Mucosa of stomach (tissue), 1 donor: Measurements from ENCODE around the gene ATF6B.

ENCODE experiments used
- H3K27me3 ChIP-seq: one replicate; pipeline ENCODE4 v1.7.0; 2013; ENCODE audit warnings: mild to moderate bottlenecking, low read length; ENCODE audit not compliant: control insufficient read depth, insufficient read depth
- H3K36me3 ChIP-seq: one replicate; pipeline ENCODE4 v1.7.0; 2013; ENCODE audit warnings: low read length; ENCODE audit not compliant: control insufficient read depth, insufficient read depth
- H3K4me1 ChIP-seq: one replicate; pipeline ENCODE4 v1.7.0; 2013; ENCODE audit warnings: mild to moderate bottlenecking, low read length; ENCODE audit not compliant: control insufficient read depth, insufficient read depth
- H3K4me3 ChIP-seq: one replicate; pipeline ENCODE4 v1.7.0; 2013; ENCODE audit warnings: low read length
- H3K9ac ChIP-seq: one replicate; pipeline ENCODE4 v1.7.0; 2013; ENCODE audit warnings: mild to moderate bottlenecking, low read length, moderate library complexity
- H3K9me3 ChIP-seq: one replicate; pipeline ENCODE4 v1.7.0; 2013; ENCODE audit warnings: mild to moderate bottlenecking, low read length, moderate library complexity; ENCODE audit not compliant: control insufficient read depth
- donor health status: Pancreatic carcinoma.

Gene ATF6B

DNA sequence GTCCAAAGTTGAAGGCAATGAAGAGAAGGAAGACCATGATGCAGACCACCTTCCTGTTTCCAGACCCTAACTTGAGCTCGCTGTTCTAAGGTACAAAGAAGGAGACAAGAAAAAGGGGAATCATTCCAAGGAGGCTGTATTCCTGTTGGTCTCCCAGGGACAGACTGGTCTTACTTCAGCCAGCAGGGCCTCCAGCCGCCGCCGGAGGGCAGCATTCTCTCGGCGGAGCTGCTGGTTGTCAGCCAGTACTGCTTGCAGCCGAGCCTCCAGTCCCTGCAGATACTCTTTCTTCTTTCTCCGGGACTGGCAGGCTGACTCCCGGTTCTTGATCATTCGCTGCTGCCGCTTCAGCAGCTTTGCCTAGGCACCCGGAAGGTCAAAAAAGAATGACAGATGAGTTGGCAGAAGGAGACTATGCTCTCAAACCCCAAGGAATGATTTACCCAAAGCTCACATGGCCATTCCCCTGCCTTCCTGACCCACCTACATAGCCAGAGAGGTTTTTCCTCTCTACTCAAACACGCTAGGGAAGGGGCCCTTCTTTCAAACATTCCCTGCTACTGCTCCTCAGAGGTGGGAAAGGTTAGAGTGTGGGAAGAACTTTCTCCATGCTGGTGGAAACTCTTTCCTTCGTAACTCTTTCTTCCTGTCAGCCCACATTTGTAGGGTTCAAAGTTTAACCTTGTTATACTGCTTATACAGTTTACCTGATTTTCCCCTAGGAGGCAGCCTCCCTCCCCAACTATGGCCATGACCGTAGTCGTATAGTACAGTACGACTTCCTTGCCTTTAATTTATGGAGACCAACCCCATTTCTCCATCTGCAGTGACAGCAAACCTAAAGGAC lies 9.0 kb downstream of the ATF6B start:
- no peaks in the 10 kb centered on the region for H3K9me3 ChIP-seq
- no peaks in the 10 kb centered on the region for H3K27me3 ChIP-seq
- H3K4me3 ChIP-seq, result no peak overlapping the region
- H3K9ac ChIP-seq, result peak overlapping the region; percentile 32
- H3K4me1 ChIP-seq, result peaks cover 11% of the 10 kb centered on the region
- peaks cover 19% of the 10 kb centered on the region for H3K36me3 ChIP-seq

DNA sequence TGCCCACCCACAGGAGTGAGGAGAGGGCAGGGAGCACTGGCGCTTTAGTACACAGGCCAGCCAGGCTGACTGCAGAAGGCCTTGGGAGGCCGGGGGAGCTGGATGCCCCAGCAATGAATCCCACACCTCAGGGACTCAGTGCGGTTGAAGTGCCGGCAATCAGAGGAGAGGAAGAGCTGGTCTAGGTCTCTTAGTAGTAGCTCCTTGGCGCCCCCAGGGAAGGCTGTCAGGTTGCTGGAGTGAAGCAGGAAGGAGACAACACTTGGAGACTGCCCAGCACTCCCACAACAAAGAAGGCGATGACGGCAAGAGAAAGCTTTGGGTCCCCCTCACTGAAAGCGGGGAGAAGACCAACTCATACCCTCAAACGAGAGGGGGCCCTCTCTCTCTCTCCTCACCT lies 10.6 kb downstream of the ATF6B start:
- H3K36me3 ChIP-seq, result peaks cover 19% of the 10 kb centered on the region
- H3K9ac ChIP-seq, result no peak overlapping the region
- no peaks in the 10 kb centered on the region for H3K27me3 ChIP-seq
- H3K4me1 ChIP-seq, result peaks cover 11% of the 10 kb centered on the region
- no peaks in the 10 kb centered on the region for H3K9me3 ChIP-seq
- H3K4me3 ChIP-seq, result no peak overlapping the region

DNA sequence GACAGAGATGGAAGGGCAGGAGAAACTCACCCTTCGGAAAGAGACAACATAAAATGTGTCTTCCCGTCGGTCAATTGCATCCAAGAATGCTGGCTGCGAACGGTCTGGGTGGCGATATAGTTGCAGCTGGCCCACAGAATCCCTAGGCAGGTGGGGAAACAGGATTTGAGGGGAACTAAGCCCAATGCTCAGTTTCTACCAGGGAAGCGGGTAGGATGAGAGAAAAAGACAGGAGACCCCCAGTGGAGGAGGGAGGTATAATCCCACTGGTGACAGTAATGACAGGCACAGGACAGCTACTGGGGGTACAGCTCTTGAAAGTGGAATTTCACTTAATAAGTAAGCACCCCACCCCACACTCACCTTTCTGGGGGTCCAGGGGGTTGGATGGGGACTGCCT lies 11.4 kb downstream of the ATF6B start:
- Histone ChIP-seq H3K9me3 (no peaks in the 10 kb centered on the region), H3K4me1 (peaks cover 11% of the 10 kb centered on the region), H3K9ac (no peak overlapping the region), H3K27me3 (no peaks in the 10 kb centered on the region), H3K36me3 (peaks cover 19% of the 10 kb centered on the region), H3K4me3 (no peak overlapping the region)

DNA sequence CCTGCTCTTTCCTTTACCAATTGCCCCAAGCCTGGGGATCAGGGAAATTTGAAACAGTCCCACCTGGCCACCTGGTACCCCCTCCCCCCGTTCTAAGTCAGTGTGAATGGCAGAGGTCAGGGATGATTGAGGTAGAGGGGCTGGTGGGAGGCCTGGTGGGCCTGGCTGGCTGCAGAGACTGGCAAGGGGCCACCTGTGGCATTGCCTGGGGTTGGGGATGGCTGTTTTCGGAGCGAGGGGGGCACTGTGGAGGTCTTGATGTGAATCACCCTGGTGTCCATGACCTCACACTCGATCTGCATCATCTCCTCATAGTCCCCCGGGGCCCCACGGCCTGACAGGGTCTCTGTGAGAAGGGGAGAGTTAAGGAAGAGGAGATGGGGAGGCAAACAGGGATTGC lies 12.4 kb downstream of the ATF6B start:
- Histone ChIP-seq H3K27me3 (no peaks in the 10 kb centered on the region), H3K9me3 (no peaks in the 10 kb centered on the region), H3K9ac (no peak overlapping the region), H3K4me3 (no peak overlapping the region), H3K4me1 (peaks cover 19% of the 10 kb centered on the region), H3K36me3 (peaks cover 13% of the 10 kb centered on the region)

DNA sequence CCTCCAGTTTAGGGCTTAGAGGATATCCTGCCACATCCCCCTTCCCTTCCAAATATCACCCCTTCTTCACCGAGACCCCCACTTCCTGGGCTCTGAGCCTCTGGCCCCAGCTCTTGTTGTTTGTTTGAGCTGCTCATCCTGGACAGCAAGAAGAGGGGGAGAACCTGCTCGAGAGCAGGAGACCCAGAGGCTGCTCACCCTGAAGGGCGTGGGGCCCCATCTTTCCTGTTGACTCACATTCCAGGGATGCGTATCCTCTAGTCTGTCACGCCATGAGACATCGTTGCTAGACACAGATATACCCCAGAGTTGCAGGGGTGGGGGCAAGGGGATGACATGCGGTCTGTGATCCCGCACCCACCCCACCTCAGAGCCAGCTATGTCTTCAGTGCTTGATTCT lies 13.2 kb downstream of the ATF6B start:
- H3K4me3 ChIP-seq, result no peak overlapping the region
- peaks cover 26% of the 10 kb centered on the region for H3K4me1 ChIP-seq
- H3K27me3 ChIP-seq, result peaks cover 5% of the 10 kb centered on the region
- no peak overlapping the region for H3K9ac ChIP-seq
- peaks cover 12% of the 10 kb centered on the region for H3K36me3 ChIP-seq
- no peaks in the 10 kb centered on the region for H3K9me3 ChIP-seq

DNA sequence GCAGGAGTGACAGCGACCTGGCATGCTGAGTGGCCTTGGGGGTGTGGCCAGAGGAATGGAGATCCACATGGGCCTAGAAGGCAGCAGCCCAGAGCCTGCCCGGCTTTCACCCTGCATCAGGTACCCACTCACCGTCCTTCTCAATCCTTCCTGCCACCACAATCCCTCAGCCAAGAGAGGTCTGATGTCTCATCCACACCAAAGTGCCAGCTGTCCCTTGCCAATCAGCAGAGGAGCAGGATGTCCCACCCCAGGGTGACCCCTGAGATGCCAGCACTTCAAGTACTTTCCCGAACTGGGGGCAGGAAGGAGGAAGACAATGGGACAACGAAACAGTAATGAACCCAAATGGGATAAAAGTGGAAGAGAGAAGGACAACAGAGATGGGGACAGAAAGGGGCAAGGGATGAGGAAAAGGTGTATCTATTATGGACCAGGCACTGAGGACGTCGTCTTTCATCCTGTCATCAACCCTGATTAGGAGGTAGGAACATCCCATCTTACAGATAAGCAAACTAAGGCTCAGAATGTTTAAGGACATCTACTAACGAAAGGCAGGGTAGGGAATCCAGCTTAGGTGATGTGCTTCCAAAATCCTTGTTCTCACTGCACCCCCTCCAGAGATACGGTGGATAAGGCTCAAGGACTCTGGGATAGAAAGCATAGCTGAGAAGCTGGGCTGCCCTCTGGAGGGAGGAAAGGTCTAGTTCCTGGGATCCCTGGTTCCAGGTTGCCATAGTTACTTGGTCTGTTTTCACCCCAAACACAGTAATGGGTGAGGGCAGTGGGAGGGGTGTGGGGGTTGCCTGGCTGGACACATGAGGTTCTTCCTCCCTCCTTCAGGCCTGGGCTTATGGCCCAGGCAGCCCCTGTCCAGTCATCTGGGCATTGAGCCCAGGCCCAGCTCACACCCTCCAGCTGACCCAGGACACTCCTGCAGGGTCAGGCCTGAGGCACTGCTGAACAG lies 14.4 kb downstream of the ATF6B start:
- Histone ChIP-seq H3K4me1 (peaks cover 24% of the 10 kb centered on the region), H3K9me3 (no peaks in the 10 kb centered on the region), H3K4me3 (no peak overlapping the region), H3K36me3 (peaks cover 12% of the 10 kb centered on the region), H3K9ac (no peak overlapping the region), H3K27me3 (peaks cover 17% of the 10 kb centered on the region)

DNA sequence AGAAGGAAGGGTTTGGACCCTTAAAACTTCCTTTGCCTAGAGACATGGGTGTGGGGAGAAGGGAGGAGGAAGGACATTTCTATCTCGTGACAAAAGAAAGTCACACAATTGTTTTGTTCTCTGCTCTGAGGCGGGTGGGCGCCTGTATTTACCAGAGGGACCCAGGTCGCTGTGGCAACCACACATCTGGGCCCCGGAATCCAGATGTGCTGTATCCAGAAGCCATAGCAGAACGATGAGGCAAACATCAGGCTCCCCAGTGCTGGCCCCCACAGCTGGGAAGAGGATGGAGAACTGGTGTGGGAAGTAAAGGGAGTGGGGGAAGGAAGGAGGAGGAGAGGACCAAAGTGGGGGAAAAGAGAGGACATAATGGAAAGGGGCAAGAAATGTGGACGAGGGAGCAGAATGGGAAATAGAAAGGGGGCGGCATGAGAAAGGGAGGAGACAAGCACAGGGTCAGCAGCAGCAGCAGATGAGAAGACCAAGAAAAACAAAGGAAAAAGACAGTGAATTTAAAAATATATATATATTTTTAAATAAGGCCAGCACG lies 15.5 kb downstream of the ATF6B start:
- peaks cover 9% of the 10 kb centered on the region for H3K36me3 ChIP-seq
- no peak overlapping the region for H3K9ac ChIP-seq
- H3K9me3 ChIP-seq, result no peaks in the 10 kb centered on the region
- no peak overlapping the region for H3K4me3 ChIP-seq
- H3K4me1 ChIP-seq, result peaks cover 35% of the 10 kb centered on the region
- peaks cover 24% of the 10 kb centered on the region for H3K27me3 ChIP-seq

DNA sequence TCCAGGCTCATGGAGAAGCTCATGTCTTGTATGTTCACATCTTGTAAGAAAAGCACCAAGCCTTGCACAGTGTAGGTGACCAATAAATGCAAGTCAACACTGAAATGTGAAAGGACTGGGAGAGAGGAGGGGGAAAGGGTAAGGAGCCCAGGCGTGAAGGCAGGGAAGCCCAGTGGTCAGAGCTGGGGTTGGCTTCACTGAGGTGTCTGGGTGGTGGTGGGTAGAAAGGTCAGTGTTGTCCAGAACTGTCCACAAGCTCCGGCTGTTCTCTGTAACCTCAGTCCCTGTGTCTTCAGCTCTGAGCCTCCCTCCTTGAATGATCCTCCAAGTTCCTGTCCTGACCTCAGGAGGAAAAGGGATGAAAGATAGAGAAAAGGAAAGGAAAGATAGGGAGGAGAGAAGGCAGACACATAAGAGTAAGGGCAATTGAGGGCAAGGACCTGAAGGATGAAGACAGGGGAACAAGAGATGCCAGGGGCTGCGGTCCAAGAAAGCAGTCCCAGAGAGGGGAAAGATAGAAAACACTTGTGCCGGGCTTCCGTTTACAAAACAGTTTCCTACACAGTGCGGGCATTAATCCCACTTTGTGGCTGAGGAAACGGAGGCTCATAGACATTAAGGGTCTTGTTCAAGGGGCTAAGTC lies 16.5 kb downstream of the ATF6B start:
- Histone ChIP-seq H3K4me3 (no peak overlapping the region), H3K36me3 (no peaks in the 10 kb centered on the region), H3K9ac (no peak overlapping the region), H3K27me3 (peaks cover 25% of the 10 kb centered on the region), H3K4me1 (peaks cover 41% of the 10 kb centered on the region), H3K9me3 (no peaks in the 10 kb centered on the region)

DNA sequence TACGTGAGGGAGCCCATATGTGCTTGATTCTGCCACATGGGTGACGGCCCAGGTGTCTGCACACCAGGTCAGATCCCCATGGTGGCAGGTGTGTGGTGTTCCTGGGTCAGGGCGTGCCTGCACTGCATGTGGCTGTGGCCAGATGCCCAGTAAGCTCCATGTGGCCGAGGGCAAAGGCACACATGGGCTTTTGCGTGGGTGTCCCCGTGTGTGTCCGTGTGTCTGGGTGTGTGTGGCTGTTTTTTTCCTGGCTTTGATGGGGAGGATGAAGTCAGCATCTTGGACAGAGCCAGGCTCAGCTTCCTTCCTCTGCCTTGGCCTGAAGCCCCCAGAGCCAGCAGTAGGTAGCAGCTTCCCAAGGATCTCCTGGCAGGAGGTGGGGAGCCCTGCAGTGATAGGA lies 17.4 kb downstream of the ATF6B start:
- Histone ChIP-seq H3K9me3 (no peaks in the 10 kb centered on the region), H3K4me3 (no peak overlapping the region), H3K36me3 (no peaks in the 10 kb centered on the region), H3K27me3 (peaks cover 25% of the 10 kb centered on the region), H3K4me1 (peaks cover 41% of the 10 kb centered on the region), H3K9ac (no peak overlapping the region)

DNA sequence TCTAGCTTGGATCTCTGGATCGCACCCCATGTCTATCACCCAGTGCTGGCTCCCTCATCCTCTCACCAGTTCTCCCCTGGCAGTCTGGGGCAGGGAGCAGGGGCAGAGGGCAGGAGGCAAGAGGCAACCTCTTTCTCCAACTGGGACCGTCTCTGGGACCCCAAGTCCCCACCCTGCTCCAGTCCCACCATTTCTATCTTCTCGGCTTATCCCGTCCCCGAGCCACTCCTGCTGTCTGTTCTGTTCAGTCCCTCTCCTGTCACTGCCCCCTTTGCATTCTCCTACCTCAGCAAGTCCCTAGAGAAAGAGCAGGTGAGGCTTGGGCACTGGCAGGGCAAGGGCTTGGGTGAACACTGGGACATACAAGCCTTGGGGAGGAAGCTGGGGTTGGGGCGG lies 18.3 kb downstream of the ATF6B start:
- no peak overlapping the region for H3K4me3 ChIP-seq
- no peak overlapping the region for H3K9ac ChIP-seq
- H3K36me3 ChIP-seq, result no peaks in the 10 kb centered on the region
- no peaks in the 10 kb centered on the region for H3K9me3 ChIP-seq
- H3K4me1 ChIP-seq, result peaks cover 41% of the 10 kb centered on the region
- H3K27me3 ChIP-seq, result peaks cover 25% of the 10 kb centered on the region

DNA sequence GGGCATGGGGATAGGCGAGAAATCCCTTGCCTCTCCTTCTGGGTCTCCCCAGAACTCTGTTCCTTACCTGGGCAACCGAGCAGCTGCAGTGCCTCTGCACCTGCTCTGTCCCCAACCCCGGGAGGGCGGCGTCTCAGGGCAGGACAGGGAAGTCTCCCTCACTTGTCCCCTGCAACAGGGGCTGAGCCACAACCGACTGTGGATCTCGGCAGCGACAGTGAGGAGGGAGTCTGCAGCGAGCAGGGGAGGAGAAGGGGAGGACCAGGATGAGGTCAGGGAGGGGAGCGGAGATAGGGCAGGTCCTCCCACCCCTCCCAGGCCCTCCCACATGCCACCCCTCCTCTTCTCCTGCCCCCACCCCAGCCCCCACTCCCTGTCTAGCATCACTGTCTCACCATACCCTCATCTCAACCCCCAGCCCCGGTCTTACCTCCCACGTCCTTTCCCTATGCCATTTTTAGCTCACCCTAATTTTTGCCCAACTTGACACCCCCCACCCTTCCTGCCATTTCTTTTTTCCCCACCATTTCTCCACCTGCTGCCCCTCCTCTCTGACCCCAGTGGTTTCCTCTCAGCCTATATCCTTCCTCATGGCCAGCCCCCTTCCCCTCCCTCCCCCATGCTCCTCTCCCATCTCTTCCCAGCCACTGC lies 18.8 kb downstream of the ATF6B start, which contains the start of gene TNXB:
TNXB (minus strand) TSS at position 225 of the 651 bp plus-strand sequence. CDS start 11,140 bp downstream, outside the sequence.
- no peaks in the 10 kb centered on the region for H3K36me3 ChIP-seq
- H3K4me1 ChIP-seq, result peaks cover 41% of the 10 kb centered on the region
- H3K9ac ChIP-seq, result peak within 1 kb of the TSS; percentile 59
- no peaks in the 10 kb centered on the region for H3K9me3 ChIP-seq
- peak within 1 kb of the TSS; percentile 11 for H3K4me3 ChIP-seq
- peaks cover 25% of the 10 kb centered on the region for H3K27me3 ChIP-seq
